ENCODE results near the gene TUG1. TPM values are rescaled to one million over a fixed set of nuclear protein-coding genes. Genes with fewer than 3 reads are reported as not detected.

The TUG1 gene
- total RNA-seq, 1 experiment from 2014 or later = 70.0 TPM

DNA sequence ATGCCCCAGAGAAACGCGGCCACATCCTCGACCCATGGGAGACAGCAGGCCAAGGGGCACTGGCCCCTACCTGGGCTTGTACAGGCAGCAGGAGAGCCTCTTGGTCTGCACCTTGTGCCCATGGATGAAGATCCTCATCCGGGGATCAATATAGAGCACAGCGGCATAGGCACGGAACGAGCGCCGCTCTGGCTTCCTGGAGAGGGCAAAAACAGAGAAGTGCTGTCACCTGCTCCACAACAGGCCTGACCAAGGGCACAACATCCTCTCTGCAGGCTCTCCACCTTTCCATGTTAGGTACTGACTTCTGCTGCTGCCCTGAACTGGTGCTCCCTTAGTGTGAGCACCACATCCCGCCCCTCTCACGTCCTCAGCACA is 27.7 kb upstream of the TUG1 start:
- no peak for TF ChIP-seq EZH2 (IDR thresholded peaks at IDR 0.05; ENCODE audit: borderline replicate concordance, low read depth, low read length, poor library complexity, severe bottlenecking)
- BruUV-seq (replicated peaks) = no TSS peak
- Histone ChIP-seq H3K4me1 (ENCODE audit: insufficient read depth, low read length, poor library complexity, severe bottlenecking) (no peaks in the 10 kb centered on the region), H3K4me3 (ENCODE audit: low read depth, low read length, poor library complexity, severe bottlenecking) (no peak overlapping the region), H3K36me3 (ENCODE audit: insufficient read depth, low read length, poor library complexity, severe bottlenecking) (peaks cover 95% of the 10 kb centered on the region), H3K9me3 (ENCODE audit: low read depth, low read length, poor library complexity, severe bottlenecking) (no peaks in the 10 kb centered on the region), H3K27ac (ENCODE audit: low read depth, low read length, poor library complexity, severe bottlenecking) (no peak overlapping the region), H3K27me3 (replicated peaks; ENCODE audit: insufficient read depth, low read depth, low read length, poor library complexity) (no peaks in the 10 kb centered on the region)
- POLR2A ChIA-PET (ENCODE audit: low non-redundant PET) = no interaction called here
- no peak for DNase-seq (ENCODE audit: low spot score)
- intact Hi-C loops (cut with micrococcal nuclease; ENCODE audit: unreplicated experiment) = no loop called here
- CTCF ChIA-PET = no interaction called here

- TF ChIP-seq, protein P1, sequence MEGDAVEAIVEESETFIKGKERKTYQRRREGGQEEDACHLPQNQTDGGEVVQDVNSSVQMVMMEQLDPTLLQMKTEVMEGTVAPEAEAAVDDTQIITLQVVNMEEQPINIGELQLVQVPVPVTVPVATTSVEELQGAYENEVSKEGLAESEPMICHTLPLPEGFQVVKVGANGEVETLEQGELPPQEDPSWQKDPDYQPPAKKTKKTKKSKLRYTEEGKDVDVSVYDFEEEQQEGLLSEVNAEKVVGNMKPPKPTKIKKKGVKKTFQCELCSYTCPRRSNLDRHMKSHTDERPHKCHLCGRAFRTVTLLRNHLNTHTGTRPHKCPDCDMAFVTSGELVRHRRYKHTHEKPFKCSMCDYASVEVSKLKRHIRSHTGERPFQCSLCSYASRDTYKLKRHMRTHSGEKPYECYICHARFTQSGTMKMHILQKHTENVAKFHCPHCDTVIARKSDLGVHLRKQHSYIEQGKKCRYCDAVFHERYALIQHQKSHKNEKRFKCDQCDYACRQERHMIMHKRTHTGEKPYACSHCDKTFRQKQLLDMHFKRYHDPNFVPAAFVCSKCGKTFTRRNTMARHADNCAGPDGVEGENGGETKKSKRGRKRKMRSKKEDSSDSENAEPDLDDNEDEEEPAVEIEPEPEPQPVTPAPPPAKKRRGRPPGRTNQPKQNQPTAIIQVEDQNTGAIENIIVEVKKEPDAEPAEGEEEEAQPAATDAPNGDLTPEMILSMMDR (conservative IDR thresholded peaks at IDR 0.05; ENCODE audit: low read depth, low read length) = no peak
- TF ChIP-seq EZH2 (IDR thresholded peaks at IDR 0.05; ENCODE audit: borderline replicate concordance, low read depth, low read length, poor library complexity, severe bottlenecking) = no peak
- Histone ChIP-seq H3K4me1 (ENCODE audit: insufficient read depth, low read length, poor library complexity, severe bottlenecking) (peaks cover 16% of the 10 kb centered on the region), H3K4me3 (ENCODE audit: low read depth, low read length, poor library complexity, severe bottlenecking) (no peak overlapping the region), H3K9me3 (ENCODE audit: low read depth, low read length, poor library complexity, severe bottlenecking) (no peaks in the 10 kb centered on the region), H3K27me3 (replicated peaks; ENCODE audit: insufficient read depth, low read depth, low read length, poor library complexity) (no peaks in the 10 kb centered on the region), H3K27ac (ENCODE audit: low read depth, low read length, poor library complexity, severe bottlenecking) (no peak overlapping the region), H3K36me3 (ENCODE audit: insufficient read depth, low read length, poor library complexity, severe bottlenecking) (peaks cover 76% of the 10 kb centered on the region)
- intact Hi-C loops (cut with micrococcal nuclease; ENCODE audit: unreplicated experiment) = no loop called here
- CTCF ChIA-PET = no interaction called here
- no peak for DNase-seq (ENCODE audit: low spot score)
- POLR2A ChIA-PET (ENCODE audit: low non-redundant PET) = no interaction called here
- no TSS peak for BruUV-seq (replicated peaks)
Observed at GRCh38 chr22:30943368-30943767, 25.7 kb upstream of the TUG1 start.

GRCh38 chr22:30944986-30945385 is 24.1 kb upstream of the TUG1 start:
- no TSS peak for BruUV-seq (replicated peaks)
- CTCF ChIA-PET = no interaction called here
- H3K36me3 ChIP-seq (ENCODE audit: insufficient read depth, low read length, poor library complexity, severe bottlenecking) = peaks cover 74% of the 10 kb centered on the region
- no peak overlapping the region for H3K27ac ChIP-seq (ENCODE audit: low read depth, low read length, poor library complexity, severe bottlenecking)
- intact Hi-C loops (cut with micrococcal nuclease; ENCODE audit: unreplicated experiment) = no loop called here
- no peak for DNase-seq (ENCODE audit: low spot score)
- TF ChIP-seq, protein P1 (conservative IDR thresholded peaks at IDR 0.05; ENCODE audit: low read depth, low read length) = no peak
- no peak for TF ChIP-seq EZH2 (IDR thresholded peaks at IDR 0.05; ENCODE audit: borderline replicate concordance, low read depth, low read length, poor library complexity, severe bottlenecking)
- H3K9me3 ChIP-seq (ENCODE audit: low read depth, low read length, poor library complexity, severe bottlenecking) = no peaks in the 10 kb centered on the region
- POLR2A ChIA-PET (ENCODE audit: low non-redundant PET) = no interaction called here
- no peaks in the 10 kb centered on the region for H3K27me3 ChIP-seq (replicated peaks; ENCODE audit: insufficient read depth, low read depth, low read length, poor library complexity)
- peaks cover 17% of the 10 kb centered on the region for H3K4me1 ChIP-seq (ENCODE audit: insufficient read depth, low read length, poor library complexity, severe bottlenecking)
- no peak overlapping the region for H3K4me3 ChIP-seq (ENCODE audit: low read depth, low read length, poor library complexity, severe bottlenecking)

DNA sequence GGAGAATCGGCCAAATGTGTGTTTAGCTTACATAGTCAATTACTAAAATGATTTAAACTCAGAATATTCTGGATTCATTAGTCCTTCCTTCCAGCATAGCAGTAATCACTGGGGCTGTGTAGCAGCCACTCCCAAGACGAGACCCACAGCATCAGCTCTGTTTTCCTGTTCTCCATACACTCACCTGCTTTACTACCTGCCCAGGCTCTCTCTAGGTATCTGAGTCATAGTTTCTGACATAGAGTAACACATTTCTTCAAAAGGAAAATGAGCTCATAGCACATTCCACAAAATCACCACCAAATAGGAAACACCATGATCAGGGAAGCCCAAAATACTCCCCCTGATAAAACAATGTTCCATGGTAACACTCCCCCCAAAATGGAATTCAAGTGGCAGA is 23.4 kb upstream of the TUG1 start:
- Histone ChIP-seq H3K4me3 (ENCODE audit: low read depth, low read length, poor library complexity, severe bottlenecking) (no peak overlapping the region), H3K4me1 (ENCODE audit: insufficient read depth, low read length, poor library complexity, severe bottlenecking) (peaks cover 17% of the 10 kb centered on the region), H3K36me3 (ENCODE audit: insufficient read depth, low read length, poor library complexity, severe bottlenecking) (peaks cover 75% of the 10 kb centered on the region), H3K27me3 (replicated peaks; ENCODE audit: insufficient read depth, low read depth, low read length, poor library complexity) (no peaks in the 10 kb centered on the region), H3K9me3 (ENCODE audit: low read depth, low read length, poor library complexity, severe bottlenecking) (no peaks in the 10 kb centered on the region), H3K27ac (ENCODE audit: low read depth, low read length, poor library complexity, severe bottlenecking) (no peak overlapping the region)
- no TSS peak for BruUV-seq (replicated peaks)
- TF ChIP-seq, protein P1 (conservative IDR thresholded peaks at IDR 0.05; ENCODE audit: low read depth, low read length) = no peak
- TF ChIP-seq EZH2 (IDR thresholded peaks at IDR 0.05; ENCODE audit: borderline replicate concordance, low read depth, low read length, poor library complexity, severe bottlenecking) = no peak
- intact Hi-C loops (cut with micrococcal nuclease; ENCODE audit: unreplicated experiment) = no loop called here
- ChIA-PET CTCF (no interaction called here), POLR2A (ENCODE audit: low non-redundant PET) (interaction anchor here (0.6 kb wide), 1 partner anchor 338 kb away, joined by 5 read pairs; the partner anchor contains the start of gene TCN2)
- DNase-seq (ENCODE audit: low spot score) = no peak

All from A673 (cell line).